Type B pancreatic cell (in vitro differentiated cells): ENCODE results near the gene CDKN2AIPNL. TPM values are rescaled to one million over a fixed set of nuclear protein-coding genes. Genes with fewer than 3 reads are reported as not detected.

Experiments used
- DNase-seq: peaks from one replicate; pipeline ENCODE4 v3.0.0; 2021; ENCODE audit warnings: mixed read lengths; ENCODE audit not compliant: unreplicated experiment; ENCODE audit errors: extremely low spot score
- H3K27ac Mint-ChIP-seq: 2 replicates; pipeline ENCODE4 v1.8.0; 2021; ENCODE audit warnings: mild to moderate bottlenecking, mixed read lengths
- H3K27me3 Mint-ChIP-seq: 2 replicates; pipeline ENCODE4 v1.8.0; 2021; ENCODE audit warnings: mixed read lengths
- H3K36me3 Mint-ChIP-seq: 2 replicates; pipeline ENCODE4 v1.8.0; 2021; ENCODE audit warnings: mixed read lengths
- H3K4me1 Mint-ChIP-seq: one replicate; pipeline ENCODE4 v1.8.0; 2021; ENCODE audit warnings: mixed read lengths; ENCODE audit not compliant: unreplicated experiment
- H3K4me3 Mint-ChIP-seq: 2 replicates; pipeline ENCODE4 v1.8.0; 2021; ENCODE audit warnings: mild to moderate bottlenecking, mixed read lengths
- H3K9me3 Mint-ChIP-seq: 2 replicates; pipeline ENCODE4 v1.8.0; 2021; ENCODE audit warnings: mixed read lengths
- total RNA-seq: library from RNA; stranded (reverse); gene quantifications from 2 replicates; pipeline ENCODE4 v1.2.1, GENCODE V29; 2021; ENCODE audit warnings: low replicate concordance
- TF ChIP-seq, protein P1 (sequence below): fragments of 200-600 bp; sonication (generic); conservative IDR thresholded peaks from 2 replicates; pipeline ENCODE4 v1.5.0; 2021; ENCODE audit warnings: antibody characterized with exemption, mild to moderate bottlenecking

CDKN2AIPNL gene
- total RNA-seq, 1 donor from 2014 or later = 28.7 TPM

DNA sequence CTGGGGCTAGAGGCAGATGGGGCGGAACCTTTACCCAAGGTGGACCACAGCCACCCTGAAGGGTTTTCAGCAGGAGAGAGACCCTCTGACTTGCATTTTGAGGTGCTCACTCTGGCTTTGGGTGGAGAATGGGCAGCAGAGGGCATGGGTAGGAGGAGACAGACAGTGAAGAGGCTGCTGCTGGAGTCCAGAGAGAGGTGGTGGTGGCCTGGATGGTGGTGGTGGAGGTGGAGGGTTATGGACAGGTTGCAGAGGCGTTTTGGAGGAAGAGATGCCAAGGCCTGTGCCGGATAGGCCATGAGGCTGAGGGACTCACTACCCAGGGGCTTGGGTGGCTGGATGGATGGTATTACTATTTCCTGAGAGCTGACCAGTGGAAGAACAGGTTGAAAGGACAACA lies 46.1 kb upstream of the CDKN2AIPNL start:
- no peak overlapping the region for H3K27ac Mint-ChIP-seq
- H3K36me3 Mint-ChIP-seq = no peaks in the 10 kb centered on the region
- no peak overlapping the region for H3K4me3 Mint-ChIP-seq

GRCh38 chr5:134456825-134457224 lies 45.1 kb upstream of the CDKN2AIPNL start:
- no peaks in the 10 kb centered on the region for H3K36me3 Mint-ChIP-seq
- H3K27ac Mint-ChIP-seq = no peak overlapping the region
- peaks cover 10% of the 10 kb centered on the region for H3K27me3 Mint-ChIP-seq
- DNase-seq = no peak
- TF ChIP-seq, protein P1, sequence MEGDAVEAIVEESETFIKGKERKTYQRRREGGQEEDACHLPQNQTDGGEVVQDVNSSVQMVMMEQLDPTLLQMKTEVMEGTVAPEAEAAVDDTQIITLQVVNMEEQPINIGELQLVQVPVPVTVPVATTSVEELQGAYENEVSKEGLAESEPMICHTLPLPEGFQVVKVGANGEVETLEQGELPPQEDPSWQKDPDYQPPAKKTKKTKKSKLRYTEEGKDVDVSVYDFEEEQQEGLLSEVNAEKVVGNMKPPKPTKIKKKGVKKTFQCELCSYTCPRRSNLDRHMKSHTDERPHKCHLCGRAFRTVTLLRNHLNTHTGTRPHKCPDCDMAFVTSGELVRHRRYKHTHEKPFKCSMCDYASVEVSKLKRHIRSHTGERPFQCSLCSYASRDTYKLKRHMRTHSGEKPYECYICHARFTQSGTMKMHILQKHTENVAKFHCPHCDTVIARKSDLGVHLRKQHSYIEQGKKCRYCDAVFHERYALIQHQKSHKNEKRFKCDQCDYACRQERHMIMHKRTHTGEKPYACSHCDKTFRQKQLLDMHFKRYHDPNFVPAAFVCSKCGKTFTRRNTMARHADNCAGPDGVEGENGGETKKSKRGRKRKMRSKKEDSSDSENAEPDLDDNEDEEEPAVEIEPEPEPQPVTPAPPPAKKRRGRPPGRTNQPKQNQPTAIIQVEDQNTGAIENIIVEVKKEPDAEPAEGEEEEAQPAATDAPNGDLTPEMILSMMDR = no peak
- H3K4me1 Mint-ChIP-seq = no peaks in the 10 kb centered on the region
- H3K4me3 Mint-ChIP-seq = no peak overlapping the region
- no peaks in the 10 kb centered on the region for H3K9me3 Mint-ChIP-seq

More for the DNA sequence above, 46.1 kb upstream of the CDKN2AIPNL start:
- no peaks in the 10 kb centered on the region for H3K4me1 Mint-ChIP-seq
- TF ChIP-seq, protein P1 = no peak
- H3K9me3 Mint-ChIP-seq = no peaks in the 10 kb centered on the region
- peaks cover 12% of the 10 kb centered on the region for H3K27me3 Mint-ChIP-seq
- no peak for DNase-seq

- H3K36me3 Mint-ChIP-seq = no peaks in the 10 kb centered on the region
- H3K4me1 Mint-ChIP-seq = no peaks in the 10 kb centered on the region
- TF ChIP-seq, protein P1 = no peak
- no peak overlapping the region for H3K27ac Mint-ChIP-seq
- no peak for DNase-seq
- H3K27me3 Mint-ChIP-seq = peaks cover 7% of the 10 kb centered on the region
- H3K4me3 Mint-ChIP-seq = no peak overlapping the region
- H3K9me3 Mint-ChIP-seq = no peaks in the 10 kb centered on the region
Observed at GRCh38 chr5:134455466-134455865, 43.8 kb upstream of the CDKN2AIPNL start.

DNA sequence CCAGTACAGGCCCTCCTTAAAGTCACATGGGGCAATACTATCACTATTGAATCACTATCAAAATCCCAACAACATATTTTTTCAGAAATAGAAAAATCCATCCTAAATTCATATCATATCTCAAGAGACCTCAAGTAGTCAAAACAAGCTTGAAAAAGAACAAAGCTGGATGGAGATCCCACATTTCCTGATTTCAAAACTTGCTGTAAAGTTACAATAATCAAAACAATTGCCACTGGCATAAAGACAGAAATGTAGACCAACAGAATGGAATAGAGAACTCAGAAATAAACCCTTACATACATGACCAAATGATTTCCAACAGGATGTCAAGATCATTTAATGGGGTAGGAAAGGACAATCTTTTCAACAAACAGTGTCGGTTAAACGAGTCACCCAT lies 41.3 kb upstream of the CDKN2AIPNL start:
- DNase-seq = no peak
- Mint-ChIP-seq H3K4me3 (no peak overlapping the region), H3K36me3 (no peaks in the 10 kb centered on the region)

DNA sequence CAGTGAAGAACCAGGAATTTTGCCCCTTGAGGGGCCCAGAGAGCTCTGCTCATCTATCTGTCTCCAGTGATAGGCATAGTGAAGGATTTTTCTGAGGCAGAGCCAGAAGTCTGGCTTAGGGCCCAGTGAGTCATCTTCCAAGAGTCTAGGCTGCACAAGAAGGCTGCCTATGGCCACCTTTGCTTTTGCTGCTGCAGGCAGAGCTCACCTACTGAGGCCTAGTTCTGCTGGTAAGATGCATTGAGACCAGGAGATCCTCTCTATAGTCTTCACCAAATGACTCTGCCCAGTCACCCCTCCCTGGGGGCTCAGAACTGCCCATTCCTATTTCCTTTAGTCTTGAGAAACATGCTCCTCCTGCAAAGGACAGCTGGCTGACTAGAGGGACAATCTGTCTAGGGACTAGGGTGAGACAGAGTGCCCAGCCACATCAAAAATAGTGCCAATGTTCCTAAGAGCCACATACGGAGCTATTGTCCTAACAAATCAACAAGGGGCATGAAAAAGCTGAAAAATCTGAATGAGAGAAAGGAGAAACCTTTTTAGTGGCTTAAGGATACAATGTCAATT lies 40.3 kb upstream of the CDKN2AIPNL start:
- no peaks in the 10 kb centered on the region for H3K4me1 Mint-ChIP-seq
- peaks cover 7% of the 10 kb centered on the region for H3K27me3 Mint-ChIP-seq
- TF ChIP-seq, protein P1 = no peak
- H3K4me3 Mint-ChIP-seq = no peak overlapping the region
- no peak overlapping the region for H3K27ac Mint-ChIP-seq
- no peaks in the 10 kb centered on the region for H3K36me3 Mint-ChIP-seq
- DNase-seq = no peak
- no peaks in the 10 kb centered on the region for H3K9me3 Mint-ChIP-seq

More for the DNA sequence above, 41.3 kb upstream of the CDKN2AIPNL start:
- Mint-ChIP-seq H3K27ac (no peak overlapping the region), H3K9me3 (no peaks in the 10 kb centered on the region), H3K27me3 (peaks cover 7% of the 10 kb centered on the region), H3K4me1 (no peaks in the 10 kb centered on the region)
- TF ChIP-seq, protein P1 = no peak
